H1 (cell line): ENCODE data around the gene FAM107A. TPM values are rescaled to one million over a fixed set of nuclear protein-coding genes. Genes with fewer than 3 reads are reported as not detected.

Experiments used
- CTCF ChIA-PET: fragments of 300-600 bp; sonication (Branson Sonifier 250); formaldehyde crosslinking; loops from one replicate; lab custom pipeline; 2021; ENCODE audit not compliant: partially characterized antibody; lab: Charles Lee
- POLR2A ChIA-PET: fragments of 300-600 bp; sonication (Branson Sonifier 250); formaldehyde crosslinking; loops from one replicate; lab custom pipeline; 2021; ENCODE audit warnings: inconsistent platforms; ENCODE audit not compliant: partially characterized antibody; lab: Charles Lee
- DNase-seq, 2 experiments: peaks; one replicate each; pipeline versions ENCODE4 v3.0.0 to v3.0.0-alpha.2; 2010 to 2022; ENCODE audit warnings: low spot score in 2 of 2, low read depth in 1 of 2, mixed read lengths in 1 of 2
- FAIRE-seq: peaks from 2 replicates; lab custom pipeline; 2011; peaks lifted over from hg19 to GRCh38; lab: Jason Lieb, UNC
- H2AFZ ChIP-seq: 2 replicates; pipeline ENCODE4 v1.8.1; 2012; ENCODE audit warnings: low read length, inconsistent platforms
- H2AK5ac ChIP-seq: 2 replicates; pipeline ENCODE4 v1.6.1; 2013; ENCODE audit warnings: low read depth, low read length
- H2BK120ac ChIP-seq: replicated peaks from 2 replicates; pipeline ENCODE3; 2013; ENCODE audit warnings: low read depth, low read length, inconsistent platforms
- H2BK12ac ChIP-seq: 2 replicates; pipeline ENCODE4 v1.6.1; 2013; ENCODE audit warnings: low read depth, low read length
- H2BK15ac ChIP-seq: 2 replicates; pipeline ENCODE4 v1.6.1; 2013; ENCODE audit warnings: low read length
- H2BK20ac ChIP-seq: 2 replicates; pipeline ENCODE4 v1.6.1; 2013; ENCODE audit warnings: low read length
- H2BK5ac ChIP-seq: 2 replicates; pipeline ENCODE4 v1.6.1; 2013; ENCODE audit warnings: low read depth, low read length
- H3K14ac ChIP-seq: 2 replicates; pipeline ENCODE4 v1.6.1; 2013; ENCODE audit warnings: inconsistent platforms; ENCODE audit not compliant: insufficient read length
- H3K18ac ChIP-seq: 2 replicates; pipeline ENCODE4 v1.6.1; 2013; ENCODE audit warnings: low read length; ENCODE audit errors: extremely low read depth
- H3K23ac ChIP-seq: 2 replicates; pipeline ENCODE4 v1.6.1; 2013; ENCODE audit warnings: inconsistent platforms; ENCODE audit not compliant: insufficient read length
- H3K23me2 ChIP-seq: 2 replicates; pipeline ENCODE4 v1.6.1; 2013; ENCODE audit warnings: low read depth, low read length
- H3K27ac ChIP-seq: 2 replicates; pipeline ENCODE4 v1.6.1; 2011; ENCODE audit warnings: low read depth, low read length, inconsistent platforms
- H3K27me3 ChIP-seq, 4 experiments: replicated peaks in 1 of 4; 1 replicate in 1 of 4; 2 replicates in 3 of 4; pipeline versions ENCODE4 v1.6.1 to v1.8.1; 2011 to 2013; ENCODE audit warnings: low read length in 3 of 4, mild to moderate bottlenecking in 3 of 4, inconsistent platforms in 2 of 4, mixed read lengths in 2 of 4, moderate library complexity in 1 of 4; ENCODE audit not compliant: control insufficient read depth in 3 of 4, insufficient read depth in 3 of 4; ENCODE audit errors: extremely low read depth in 1 of 4
- H3K36me3 ChIP-seq, 4 experiments: 2 replicates each; pipeline versions ENCODE4 v1.6.1 to v1.8.1; 2011 to 2013; ENCODE audit warnings: mild to moderate bottlenecking in 4 of 4, low read length in 3 of 4, moderate library complexity in 2 of 4, control low read depth in 1 of 4, inconsistent platforms in 1 of 4; ENCODE audit not compliant: insufficient read depth in 4 of 4, control insufficient read depth in 2 of 4
- H3K4ac ChIP-seq: replicated peaks from 2 replicates; pipeline ENCODE3; 2013; ENCODE audit warnings: low read length, low read depth, mixed read lengths, inconsistent platforms; ENCODE audit not compliant: insufficient read length
- H3K4me1 ChIP-seq, 4 experiments: replicated peaks in 1 of 4; 1 replicate in 1 of 4; 2 replicates in 3 of 4; pipeline versions ENCODE4 v1.6.1 to v1.8.1; 2011 to 2013; ENCODE audit warnings: low read length in 3 of 4, inconsistent platforms in 2 of 4, mixed read lengths in 1 of 4; ENCODE audit not compliant: insufficient read depth in 4 of 4, control insufficient read depth in 3 of 4
- H3K4me2 ChIP-seq, 2 experiments: 2 replicates each; pipeline versions ENCODE4 v1.6.1 to v1.8.1; 2011 to 2013; ENCODE audit warnings: low read depth in 2 of 2, low read length in 2 of 2, control low read depth in 1 of 2, inconsistent platforms in 1 of 2, mild to moderate bottlenecking in 1 of 2; ENCODE audit not compliant: insufficient read depth in 1 of 2
- H3K4me3 ChIP-seq, 4 experiments: fragments of 200-600, 300-600 bp in 1 of 4; sonication (generic), shearing (Covaris generic), sonication (Bioruptor Twin) in 1 of 4; 2 replicates each; pipeline versions ENCODE4 v1.5.1 to v1.8.1; 2011 to 2016; ENCODE audit warnings: low read length in 4 of 4, low read depth in 3 of 4, control low read depth in 2 of 4, inconsistent platforms in 2 of 4, mild to moderate bottlenecking in 2 of 4, mixed read lengths in 1 of 4, moderate library complexity in 1 of 4; ENCODE audit not compliant: insufficient read depth in 2 of 4; ENCODE audit errors: extremely low read depth in 1 of 4
- H3K56ac ChIP-seq: replicated peaks from 2 replicates; pipeline ENCODE3; 2013; ENCODE audit warnings: low read depth, mild to moderate bottlenecking, mixed read lengths, low read length, inconsistent platforms; ENCODE audit not compliant: insufficient read length
- H3K79me1 ChIP-seq: 2 replicates; pipeline ENCODE4 v1.6.1; 2013; ENCODE audit warnings: low read depth, low read length, control low read depth
- H3K79me2 ChIP-seq, 2 experiments: 2 replicates each; pipeline versions ENCODE4 v1.6.1 to v1.8.1; 2012 to 2013; ENCODE audit warnings: low read length in 2 of 2, mild to moderate bottlenecking in 2 of 2, inconsistent platforms in 1 of 2; ENCODE audit not compliant: insufficient read depth in 2 of 2, control insufficient read depth in 1 of 2
- H3K9ac ChIP-seq, 4 experiments: replicated peaks in 1 of 4; 1 replicate in 1 of 4; 2 replicates in 3 of 4; pipeline versions ENCODE4 v1.6.1 to v1.8.1; 2011 to 2013; ENCODE audit warnings: low read depth in 3 of 4, low read length in 3 of 4, control low read depth in 2 of 4, mild to moderate bottlenecking in 2 of 4, moderate library complexity in 2 of 4, inconsistent platforms in 1 of 4; ENCODE audit errors: extremely low read depth in 1 of 4
- H3K9me3 ChIP-seq, 2 experiments: 2 replicates each; pipeline versions ENCODE4 v1.6.1 to v1.8.1; 2012 to 2013; ENCODE audit warnings: mild to moderate bottlenecking in 2 of 2, moderate library complexity in 2 of 2, control low read depth in 1 of 2, inconsistent platforms in 1 of 2, low read depth in 1 of 2, low read length in 1 of 2, mixed read lengths in 1 of 2; ENCODE audit not compliant: insufficient read depth in 2 of 2
- H4K20me1 ChIP-seq, 2 experiments: replicated peaks in 1 of 2; 2 replicates each; pipeline versions ENCODE3 to v1.8.1; 2011 to 2013; ENCODE audit warnings: inconsistent platforms in 2 of 2, low read length in 2 of 2, mild to moderate bottlenecking in 1 of 2; ENCODE audit not compliant: insufficient read depth in 2 of 2, control insufficient read depth in 1 of 2
- H4K5ac ChIP-seq: 2 replicates; pipeline ENCODE4 v1.6.1; 2013; ENCODE audit warnings: low read length, low read depth, mixed read lengths, inconsistent platforms; ENCODE audit not compliant: insufficient read length
- H4K8ac ChIP-seq: 2 replicates; pipeline ENCODE4 v1.8.0; 2013; ENCODE audit warnings: mild to moderate bottlenecking, moderate library complexity, low read length, inconsistent platforms; ENCODE audit not compliant: insufficient read depth; ENCODE audit errors: extremely low read depth
- H4K91ac ChIP-seq: replicated peaks from 2 replicates; pipeline ENCODE3; 2013; ENCODE audit warnings: low read length, mixed read lengths, inconsistent platforms; ENCODE audit not compliant: insufficient read length
- BCL11A ChIP-seq, 2 experiments: IDR thresholded peaks; one replicate each; pipeline ENCODE4 v1.6.1; 2011; ENCODE audit warnings: low read depth in 2 of 2, low read length in 2 of 2, mild to moderate bottlenecking in 2 of 2
- CEBPB ChIP-seq: IDR thresholded peaks from 2 replicates; pipeline ENCODE4 v1.6.1; 2012; ENCODE audit warnings: low read depth, low read length
- CREB1 ChIP-seq: IDR thresholded peaks from 2 replicates; pipeline ENCODE4 v1.6.1; 2012; ENCODE audit warnings: inconsistent platforms
- HDAC2 ChIP-seq, 2 experiments: fragments of 300-600 bp in 1 of 2; sonication (generic) in 1 of 2; IDR thresholded peaks; 2 replicates each; pipeline ENCODE4 v1.6.1; 2011 to 2012; ENCODE audit warnings: low read depth in 2 of 2, low read length in 2 of 2, mild to moderate bottlenecking in 2 of 2, moderate library complexity in 2 of 2, borderline replicate concordance in 1 of 2, inconsistent platforms in 1 of 2
- MAX ChIP-seq: IDR thresholded peaks from 2 replicates; pipeline ENCODE4 v1.6.1; 2012; ENCODE audit warnings: inconsistent platforms
- RBBP5 ChIP-seq: IDR thresholded peaks from 2 replicates; pipeline ENCODE4 v1.7.1; 2012; ENCODE audit warnings: low read depth, mild to moderate bottlenecking, inconsistent platforms, low read length, moderate library complexity, borderline replicate concordance
- SIN3A ChIP-seq, 2 experiments: IDR thresholded peaks in 1 of 2; conservative IDR thresholded peaks in 1 of 2; 2 replicates each; pipeline ENCODE4 v1.6.1; 2011 to 2012; ENCODE audit warnings: low read length in 2 of 2, improper control_type of control experiment in 1 of 2, low read depth in 1 of 2, mild to moderate bottlenecking in 1 of 2
- SP1 ChIP-seq: IDR thresholded peaks from 2 replicates; pipeline ENCODE4 v1.6.1; 2011; ENCODE audit warnings: low read depth, low read length
- TCF12 ChIP-seq: IDR thresholded peaks from 2 replicates; pipeline ENCODE4 v1.6.1; 2011; ENCODE audit warnings: low read depth, mild to moderate bottlenecking, low read length
- TEAD4 ChIP-seq: IDR thresholded peaks from 2 replicates; pipeline ENCODE4 v1.6.1; 2012; ENCODE audit warnings: low read depth, low read length, inconsistent platforms, mixed read lengths
- WGBS, 2 experiments: shearing (Covaris generic) in 1 of 2; methylation state at CpG; one replicate each; pipeline versions ENCODE4 v1.1.6 to v1.1.7; 2013 to 2015; ENCODE audit warnings: low lambda C conversion rate in 2 of 2, mixed read lengths in 2 of 2, inconsistent platforms in 1 of 2, low coverage in 1 of 2, missing lambda C conversion rate in 1 of 2; ENCODE audit not compliant: insufficient replicate concordance in 2 of 2, insufficient coverage in 1 of 2, insufficient read length in 1 of 2; ENCODE audit errors: extremely low coverage in 1 of 2, missing lambda C conversion rate in 1 of 2; 5-methylcytosine and 5-hydroxymethylcytosine counted together
- polyA plus RNA-seq, 7 experiments: library from polyadenylated mRNA; depleted of rRNA in 3 of 7; stranded (reverse) in 5 of 7; unstranded in 2 of 7; fragments of >200 nt in 5 of 7; fragments of 200-250 nt in 2 of 7; gene quantifications; 1 replicate in 5 of 7; 2 replicates in 1 of 7; 4 replicates in 1 of 7; pipeline versions ENCODE4 v1.2.1 to v1.2.3, GENCODE V29; 2011 to 2013; ENCODE audit warnings: missing spikeins in 2 of 7, mixed read lengths in 2 of 7
- total RNA-seq: library from RNA; stranded (reverse); fragmentation: NEBNext Ultra II Directional; extraction: Animal tissue kit (Norgen Biotek cat#: 25700); gene quantifications from 2 replicates; pipeline ENCODE4 v1.2.1, GENCODE V29; 2021

FAM107A gene
- total and polyA plus RNA-seq, 2 of the 8 experiments (the other 6 are each of a cell fraction or from before 2014, with no cell fraction given) = 0.51 to 0.65 TPM

- DNase-seq = peak in 1 of 2 experiments; percentile 72
- CTCF ChIA-PET = interaction anchor here (0.7 to 40.0 kb wide), 15 partner anchors 8 to 487 kb away, joined by 3 to 994 read pairs (median 9); partner anchors contain the start of genes FAM107A and KCTD6
- no peak overlapping the region for H4K5ac ChIP-seq
- no peak for TF ChIP-seq BCL11A (IDR thresholded peaks at IDR 0.05; ENCODE audit: low read depth in 2 of 2, low read length in 2 of 2)
- TF ChIP-seq TCF12 = peak; percentile 80
- TF ChIP-seq SP1 = peak; percentile 49; the same call in 1 of the 2 replicates
- TF ChIP-seq TEAD4 = peak; percentile 82
- TF ChIP-seq MAX = 0 out of 2 replicates have a peak, but pooled peaks have one; percentile 34
- no peak for TF ChIP-seq RBBP5
- TF ChIP-seq HDAC2 (IDR thresholded peaks at IDR 0.05; ENCODE audit: borderline replicate concordance in 1 of 2, low read depth in 2 of 2, low read length in 2 of 2) = 0 out of 4 replicates have a peak, but pooled peaks of 1 of the 2 experiments have one; percentile 37
- TF ChIP-seq CEBPB = peak; percentile 35; the same call in 1 of the 2 replicates
- 0 out of 4 replicates have a peak, but pooled peaks of 1 of the 2 experiments have one; percentile 30 for TF ChIP-seq SIN3A (conservative IDR thresholded peaks at IDR 0.05 in 1 of 2, IDR thresholded peaks at IDR 0.05 in 1 of 2; ENCODE audit: low read depth in 1 of 2, low read length in 2 of 2)
- no peak for TF ChIP-seq CREB1
These were observed 11.4 kb downstream of the FAM107A start for GRCh38 chr3:58565621-58566397.

More at GRCh38 chr3:58565621-58566397, 11.4 kb downstream of the FAM107A start:
- Histone ChIP-seq H3K14ac (no peak overlapping the region), H3K4ac (no peak overlapping the region), H3K79me2 (no peaks in the 10 kb centered on the region), H2BK120ac (no peak overlapping the region), H2BK12ac (0 out of 2 replicates have a peak overlapping the region, but pooled peaks have one; percentile 90), H3K27ac (no peak overlapping the region), H3K56ac (no peak overlapping the region), H4K91ac (peak overlapping the region; percentile 49), H3K23ac (no peak overlapping the region), H3K4me3 (no peak overlapping the region; a peak in 2 of 8 replicates), H2BK5ac (peak overlapping the region; percentile 60; the same call in 1 of the 2 replicates), H3K23me2 (no peaks in the 10 kb centered on the region; the same call in 1 of the 2 replicates), H3K4me2 (peak overlapping the region; percentile 49), H2AK5ac (no peak overlapping the region; the same call in 1 of the 2 replicates), H3K79me1 (no peaks in the 10 kb centered on the region; the same call in 1 of the 2 replicates), H3K36me3 (no peaks in the 10 kb centered on the region), H4K20me1 (no peaks in the 10 kb centered on the region), H3K4me1 (peaks cover 9 to 26% (median 19%) of the 10 kb centered on the region in 4 experiments), H2AFZ (no peak overlapping the region), H2BK15ac (peak overlapping the region; percentile 29; the same call in 1 of the 2 replicates), H2BK20ac (peak overlapping the region; percentile 80; the same call in 1 of the 2 replicates), H3K27me3 (peaks cover 0 to 2% (median 0%) of the 10 kb centered on the region in 4 experiments; a peak in 2 of 7 replicates), H4K8ac (no peak overlapping the region), H3K9me3 (no peaks in the 10 kb centered on the region), H3K9ac (no peak overlapping the region), H3K18ac (peak overlapping the region; percentile 67; the same call in 1 of the 2 replicates)
- peak; percentile 74 for FAIRE-seq
- POLR2A ChIA-PET = interaction anchor here (1.0 to 1.4 kb wide), 5 partner anchors 9 to 72 kb away, joined by 3 to 7 read pairs (median 4); no protein-coding TSS in a partner anchor
- WGBS, 2 experiments = 42% methylated on average over 12 of the region's 12 CpGs; no CpG with 5 or more reads in 1 of the 2 experiments
